ENCODE data around the gene TMEM123.
"Not testable (repeated sequence)": the region's sequence is repeated elsewhere in the genome, so short reads cannot be mapped to it uniquely, and the experiment has no call there.

Gene TMEM123

DNA sequence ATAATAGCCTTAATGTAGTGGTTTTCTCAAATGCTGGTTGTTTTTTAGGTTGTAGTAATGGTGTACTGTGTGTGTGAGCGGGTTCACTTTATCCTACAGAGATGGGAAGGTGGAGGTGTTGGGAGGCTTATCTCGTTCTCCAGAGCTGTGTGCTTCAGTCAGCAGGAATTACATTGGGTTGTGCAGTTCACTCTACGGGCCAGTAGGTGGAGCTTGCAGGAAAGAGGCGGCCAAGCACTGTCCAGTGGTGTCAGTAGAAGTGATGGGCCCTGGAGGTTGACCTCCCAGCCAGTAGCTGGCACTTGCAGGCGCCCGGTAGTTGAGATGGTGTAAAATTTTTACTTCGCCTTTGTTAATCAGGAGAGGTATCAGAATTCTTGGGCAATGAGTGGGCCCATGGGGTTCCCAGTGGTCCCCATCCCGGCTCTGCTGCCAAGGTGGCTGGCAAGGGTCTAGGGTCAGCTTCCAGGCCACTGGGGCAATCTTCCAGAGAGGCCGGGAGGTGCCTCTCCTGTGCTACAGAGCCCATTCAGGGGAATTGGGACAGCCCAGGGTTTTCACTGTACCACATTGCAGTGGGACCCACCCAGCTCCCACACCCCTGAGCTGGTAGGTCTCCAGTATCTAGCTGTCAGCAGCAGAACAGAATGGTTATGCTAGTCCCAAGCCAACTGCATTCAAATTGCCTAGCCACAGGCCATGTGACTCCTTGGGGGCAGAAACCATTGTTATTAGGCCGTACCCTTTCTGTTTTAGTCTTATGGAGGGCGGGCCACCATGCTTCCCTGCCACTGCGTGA is 61.7 kb downstream of the TMEM123 start:
- DNase-seq: peak; percentile 52

DNA sequence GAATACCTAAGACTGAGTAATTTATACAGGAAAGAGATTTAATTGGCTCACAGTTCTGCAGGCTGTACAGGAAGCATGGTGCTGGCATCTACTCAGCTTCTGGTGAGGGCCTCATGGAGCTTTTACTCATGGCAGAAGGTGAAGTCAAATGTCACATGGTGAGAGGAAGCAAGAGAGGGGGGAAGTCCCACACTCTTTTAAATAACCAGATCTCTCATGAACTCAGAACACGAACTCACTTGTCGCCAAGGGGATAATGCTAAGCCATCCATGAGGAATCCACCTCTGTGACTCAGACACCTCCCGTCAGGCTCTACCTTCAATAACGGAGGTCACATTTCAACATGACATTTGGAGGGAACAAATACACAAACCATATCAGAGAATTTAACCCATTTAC is 63.3 kb downstream of the TMEM123 start:
- no peak for DNase-seq

GRCh38 chr11:102387043-102387781 is 65.4 kb downstream of the TMEM123 start:
- no peak for DNase-seq

- no peak for DNase-seq
Measured at GRCh38 chr11:102386136-102386734, 66.3 kb downstream of the TMEM123 start.

GRCh38 chr11:102385085-102386007 is 67.2 kb downstream of the TMEM123 start:
- no peak for DNase-seq

- DNase-seq: no peak
Measured at GRCh38 chr11:102384419-102385079, 68.0 kb downstream of the TMEM123 start.

- no peak for DNase-seq
Measured at GRCh38 chr11:102383839-102384238, 68.7 kb downstream of the TMEM123 start.

DNA sequence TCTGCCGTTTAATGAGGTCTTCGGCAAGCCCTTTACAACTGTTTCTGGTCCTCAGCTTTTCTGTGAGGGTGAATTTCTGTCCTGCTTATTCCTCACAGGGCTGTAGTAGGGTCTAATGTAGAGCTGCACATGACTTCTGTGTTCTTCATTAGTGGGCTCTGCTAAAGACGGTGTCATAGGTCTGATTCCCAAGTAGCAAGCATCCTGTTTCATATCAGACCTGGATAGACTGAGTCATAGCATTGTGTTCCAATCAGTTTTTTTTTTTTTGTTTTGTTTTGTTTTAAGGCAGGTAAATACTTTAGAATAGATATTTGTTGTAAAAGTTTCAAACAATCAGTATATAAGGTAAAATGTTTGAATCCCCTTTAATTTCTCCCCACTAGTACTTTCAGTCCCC is 70.2 kb downstream of the TMEM123 start:
- no peak for DNase-seq

DNA sequence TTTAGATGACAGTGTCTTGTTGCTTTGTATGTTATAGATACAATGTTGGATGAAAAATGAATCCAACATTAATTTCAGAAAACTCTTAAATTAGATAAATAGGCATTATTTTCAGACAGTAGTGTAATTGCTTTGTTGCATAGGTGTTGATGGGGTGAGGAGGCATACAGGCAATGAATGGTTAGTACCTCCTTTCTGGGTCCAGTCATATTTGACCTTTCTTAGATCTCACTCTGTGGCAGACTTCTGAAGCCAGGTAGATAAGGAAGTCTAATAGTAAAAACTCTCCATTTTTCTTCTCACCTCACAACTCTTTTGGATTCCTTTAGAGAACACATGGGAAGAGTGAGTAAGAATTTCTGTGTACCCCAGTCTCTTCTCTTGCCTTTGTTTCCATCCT is 73.7 kb downstream of the TMEM123 start:
- no peak for DNase-seq

GRCh38 chr11:102377891-102378290 is 74.7 kb downstream of the TMEM123 start:
- DNase-seq: no peak

DNA sequence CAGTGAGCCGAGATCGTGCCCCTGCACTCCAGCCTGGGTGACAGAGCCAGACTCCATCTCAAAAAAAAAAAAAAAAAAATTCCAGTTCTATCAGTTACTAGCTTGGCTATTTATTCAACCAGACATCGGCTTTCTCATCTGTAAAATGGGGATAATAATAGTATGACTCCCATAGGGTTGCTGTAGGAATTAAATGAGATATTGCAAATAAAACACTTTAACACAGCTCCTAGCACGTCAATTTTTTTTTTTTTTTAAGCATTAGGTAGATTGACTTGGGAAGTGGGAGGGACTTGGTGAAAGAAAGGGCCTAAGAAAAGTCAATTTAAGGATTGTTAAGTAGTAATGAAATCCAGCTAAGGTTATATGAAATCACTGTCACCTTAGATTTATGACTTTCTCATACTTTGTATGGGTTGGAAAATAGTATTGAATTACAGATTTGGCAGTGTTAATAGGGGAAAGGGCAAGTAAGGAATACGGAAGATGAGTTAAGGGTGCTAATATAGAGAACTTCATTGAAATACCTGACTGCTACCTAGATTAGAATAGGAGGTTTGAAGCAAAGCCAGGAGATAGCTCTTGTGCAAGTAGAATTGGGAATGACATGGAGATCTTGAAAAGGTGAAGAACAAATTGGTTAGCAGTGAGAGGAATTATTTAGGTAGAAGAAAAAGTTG is 76.7 kb downstream of the TMEM123 start:
- DNase-seq: no peak

GRCh38 chr11:102374633-102375424 is 77.7 kb downstream of the TMEM123 start:
- not testable (repeated sequence) for DNase-seq

DNA sequence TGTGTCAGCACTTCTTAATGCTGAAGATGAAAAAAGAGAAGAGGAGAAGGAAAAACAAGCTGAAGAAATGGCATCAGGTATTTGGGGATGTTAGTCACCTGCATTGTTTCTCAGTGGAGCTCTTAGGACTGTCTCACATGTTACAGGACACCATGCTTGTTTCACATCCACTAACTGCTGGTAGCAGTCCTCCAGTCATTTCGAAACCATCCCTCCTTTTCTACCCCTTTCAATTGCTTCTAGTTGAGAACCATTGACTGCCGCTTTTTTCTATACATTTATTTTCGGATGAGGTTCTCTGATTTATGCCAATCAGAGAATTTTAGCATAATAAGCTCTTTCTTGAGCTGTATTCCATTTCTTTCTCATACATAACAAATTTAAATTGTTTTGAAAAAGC is 84.1 kb downstream of the TMEM123 start:
- DNase-seq: no peak

GRCh38 chr11:102367364-102367763 is 85.2 kb downstream of the TMEM123 start:
- DNase-seq: no peak

- DNase-seq: no peak
Measured at GRCh38 chr11:102364991-102365390, 87.6 kb downstream of the TMEM123 start.

DNA sequence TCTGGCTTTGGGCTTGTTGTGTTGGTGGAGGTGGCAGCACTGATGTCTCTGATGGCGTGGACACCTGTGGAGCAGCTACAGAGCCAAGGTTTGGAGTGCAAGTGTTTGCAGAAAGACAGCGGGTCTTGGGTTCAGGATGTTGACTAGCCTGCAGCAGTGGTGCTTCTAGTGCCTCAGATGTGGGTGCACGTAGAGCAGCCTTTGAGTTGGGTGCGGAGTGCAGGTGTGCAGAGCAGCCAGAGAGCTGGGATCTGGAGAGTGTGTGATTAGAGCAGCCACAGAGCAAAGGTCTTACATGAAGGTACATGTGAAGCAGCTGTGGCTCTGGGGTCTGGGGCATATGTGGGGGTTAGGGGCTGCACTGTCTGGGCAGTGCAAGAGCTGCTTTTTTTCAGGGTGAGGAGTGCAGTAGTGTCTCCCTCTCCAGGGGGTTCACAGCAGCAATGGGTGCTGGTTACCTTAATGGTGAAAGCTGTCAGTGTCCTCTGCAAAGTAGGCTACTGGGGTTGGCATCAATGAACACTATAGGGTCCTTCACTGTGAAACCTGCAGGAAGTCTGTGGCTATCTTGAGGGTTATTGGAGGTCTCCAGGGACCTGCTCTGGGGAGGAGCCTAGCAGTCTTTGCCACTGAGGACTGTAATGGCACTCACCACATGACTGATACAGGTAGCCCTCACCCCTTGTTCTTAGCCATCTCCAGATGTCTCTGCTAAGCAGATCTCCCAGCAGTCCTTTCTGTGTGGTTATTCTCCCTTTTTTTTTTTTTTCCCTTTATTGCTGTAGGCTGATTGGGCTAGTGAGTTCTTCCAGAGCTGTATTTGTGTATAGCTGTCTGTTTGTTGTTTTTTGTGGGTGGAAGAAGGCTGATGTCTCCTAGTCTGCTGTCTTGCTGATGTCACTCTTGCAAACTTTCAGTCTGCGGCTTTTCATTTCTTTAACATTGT is 91.2 kb downstream of the TMEM123 start:
- no peak for DNase-seq

- no peak for DNase-seq
Measured at GRCh38 chr11:102360681-102361080, 91.9 kb downstream of the TMEM123 start.

DNA sequence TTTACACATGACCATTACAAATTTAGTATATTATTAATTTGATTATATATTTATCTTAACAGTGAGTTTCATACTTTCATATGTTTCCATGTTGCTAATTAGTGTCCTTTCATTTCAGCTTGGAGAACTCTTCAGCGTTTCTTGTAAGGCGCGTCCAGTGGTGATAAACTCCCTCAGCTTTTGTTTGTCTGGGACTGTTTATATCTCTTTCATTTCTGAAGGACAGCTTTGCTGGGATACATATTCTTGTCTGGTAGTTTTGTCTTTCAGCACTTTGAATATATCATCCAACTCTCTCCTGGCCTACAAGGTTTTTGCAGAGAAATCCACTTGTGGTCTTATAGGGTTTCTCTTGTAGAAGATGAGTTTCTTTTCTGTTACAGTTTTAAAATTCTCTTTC is 93.2 kb downstream of the TMEM123 start:
- DNase-seq: no peak

- DNase-seq: no peak
Measured at GRCh38 chr11:102357116-102357515, 95.4 kb downstream of the TMEM123 start.

Measured in activated CD4-positive, CD25-positive, alpha-beta regulatory T cell treated with anti-CD3 and anti-CD28 coated beads, Interleukin-2, amount 50 U/mL, for 72 hours (primary cell).